HEK293 (cell line): ENCODE measurements around the gene RCOR3.
A peak's percentile ranks its signal among the peaks of the same experiment; 100 is the strongest.

Source experiments
- CTCF ChIA-PET: fragments of 350-600 bp; formaldehyde crosslinking; extraction: SDS; loops from one replicate; lab custom pipeline; 2021; ENCODE audit warnings: antibody characterized with exemption; lab: Yijun Ruan, JAX
- POLR2A ChIA-PET: fragments of 300-600 bp; formaldehyde crosslinking; extraction: SDS; loops from one replicate; lab custom pipeline; 2020; ENCODE audit warnings: antibody characterized with exemption, inconsistent platforms; lab: Yijun Ruan, JAX
- H3K27ac ChIP-seq: fragments of 200-500 bp; sonication (Bioruptor generic); 2 replicates; pipeline ENCODE4 v1.5.1; 2014; ENCODE audit warnings: low read depth, low read length, control low read depth, inconsistent platforms; ENCODE audit errors: extremely low read depth
- H3K36me3 ChIP-seq, 2 experiments: fragments of 200-500 bp in 1 of 2; sonication (Bioruptor generic) in 1 of 2; 1 replicate in 1 of 2; 2 replicates in 1 of 2; pipeline ENCODE4 v1.5.1; 2014 to 2017; ENCODE audit warnings: inconsistent platforms in 2 of 2, low read length in 2 of 2; ENCODE audit not compliant: control insufficient read depth in 2 of 2, insufficient read depth in 1 of 2
- H3K4me1 ChIP-seq: fragments of 200-500 bp; sonication (Bioruptor generic); 2 replicates; pipeline ENCODE4 v1.5.1; 2014; ENCODE audit warnings: mild to moderate bottlenecking, low read length, inconsistent platforms; ENCODE audit not compliant: control insufficient read depth, insufficient read depth
- H3K4me3 ChIP-seq: 2 replicates; pipeline ENCODE4 v1.5.1; 2011; ENCODE audit warnings: low read depth, mild to moderate bottlenecking, control low read depth, low read length, moderate library complexity
- H3K9me3 ChIP-seq: fragments of 200-500 bp; sonication (Bioruptor generic); 2 replicates; pipeline ENCODE4 v1.5.1; 2014; ENCODE audit warnings: low read depth, low read length, inconsistent platforms; ENCODE audit not compliant: control insufficient read depth, insufficient read depth
- BCL11A ChIP-seq: fragments of 450-650 bp; formaldehyde crosslinking; IDR thresholded peaks from 2 replicates; pipeline ENCODE4 v1.5.1; 2016; ENCODE audit warnings: low read depth, missing biosample characterization, missing genetic modification characterization
- MEIS1 ChIP-seq: sonication (generic); formaldehyde crosslinking; IDR thresholded peaks from 2 replicates; pipeline ENCODE4 v1.8.1; 2022; ENCODE audit warnings: missing genetic modification reagents, mild to moderate bottlenecking, borderline replicate concordance
- REST ChIP-seq: fragments of 450-650 bp; formaldehyde crosslinking; IDR thresholded peaks from 2 replicates; pipeline ENCODE4 v1.5.1; 2016; ENCODE audit warnings: missing biosample characterization, missing genetic modification characterization
- SCRT1 ChIP-seq: fragments of 450-650 bp; formaldehyde crosslinking; IDR thresholded peaks from 2 replicates; pipeline ENCODE4 v1.5.1; 2016; ENCODE audit warnings: missing biosample characterization, missing genetic modification characterization, borderline replicate concordance
- SCRT2 ChIP-seq: fragments of 450-650 bp; formaldehyde crosslinking; IDR thresholded peaks from 2 replicates; pipeline ENCODE4 v1.5.1; 2016; ENCODE audit warnings: missing biosample characterization, missing genetic modification characterization
- SETDB1 ChIP-seq: IDR thresholded peaks from one replicate; pipeline ENCODE4 v1.6.1; 2017; ENCODE audit warnings: mild to moderate bottlenecking, low read length, moderate library complexity, mixed read lengths; ENCODE audit not compliant: insufficient read length
- ZNF175 ChIP-seq: fragments of 450-650 bp; formaldehyde crosslinking; IDR thresholded peaks from 2 replicates; pipeline ENCODE4 v1.5.1; 2016; ENCODE audit warnings: missing biosample characterization, missing genetic modification characterization
- ZNF513 ChIP-seq: fragments of 450-650 bp; IDR thresholded peaks from 2 replicates; pipeline ENCODE4 v1.5.1; 2018; ENCODE audit warnings: missing biosample characterization, missing genetic modification characterization
- ZNF529 ChIP-seq: fragments of 450-650 bp; formaldehyde crosslinking; IDR thresholded peaks from 2 replicates; pipeline ENCODE4 v1.5.1; 2017; ENCODE audit warnings: missing genetic modification characterization, missing biosample characterization; ENCODE audit not compliant: insufficient replicate concordance
- ZNF660 ChIP-seq: fragments of 450-650 bp; IDR thresholded peaks from 2 replicates; pipeline ENCODE4 v1.5.1; 2018; ENCODE audit warnings: missing biosample characterization, mild to moderate bottlenecking, missing genetic modification characterization
- ZNF701 ChIP-seq: fragments of 450-650 bp; formaldehyde crosslinking; IDR thresholded peaks from 2 replicates; pipeline ENCODE4 v1.5.1; 2016; ENCODE audit warnings: missing biosample characterization, missing genetic modification characterization
- ZNF707 ChIP-seq: fragments of 450-650 bp; formaldehyde crosslinking; IDR thresholded peaks from 2 replicates; pipeline ENCODE4 v1.5.1; 2016; ENCODE audit warnings: missing biosample characterization, missing genetic modification characterization
- ZNF768 ChIP-seq: fragments of 450-650 bp; formaldehyde crosslinking; IDR thresholded peaks from 2 replicates; pipeline ENCODE4 v1.5.1; 2018; ENCODE audit warnings: missing biosample characterization, mild to moderate bottlenecking, missing genetic modification characterization
- ZNF791 ChIP-seq: fragments of 450-650 bp; formaldehyde crosslinking; IDR thresholded peaks from 2 replicates; pipeline ENCODE4 v1.5.1; 2016; ENCODE audit warnings: missing biosample characterization, missing genetic modification characterization
- ZSCAN16 ChIP-seq: fragments of 450-650 bp; formaldehyde crosslinking; IDR thresholded peaks from 2 replicates; pipeline ENCODE4 v1.5.1; 2016; ENCODE audit warnings: missing biosample characterization, missing genetic modification characterization
- TF ChIP-seq, protein P1 (sequence below): fragments of 450-650 bp; formaldehyde crosslinking; IDR thresholded peaks from 2 replicates; pipeline ENCODE4 v1.5.1; 2017; ENCODE audit warnings: missing biosample characterization, missing genetic modification characterization

Gene RCOR3

GRCh38 chr1:211285196-211285595 is 26.0 kb downstream of the RCOR3 start (continued):
- TF ChIP-seq REST (tag by site-specific recombination) (no peak), ZNF529 (tag by site-specific recombination) (no peak), MEIS1 (CRISPR knock-in tag) (no peak), ZNF701 (tag by site-specific recombination) (no peak), ZNF768 (tag by site-specific recombination) (no peak), BCL11A (no peak), ZNF707 (tag by site-specific recombination) (no peak), ZSCAN16 (tag by site-specific recombination) (no peak), ZNF175 (no peak)

GRCh38 chr1:211287218-211287617 is 28.1 kb downstream of the RCOR3 start:
- no peaks in the 10 kb centered on the region for H3K4me1 ChIP-seq
- no peaks in the 10 kb centered on the region for H3K9me3 ChIP-seq
- POLR2A ChIA-PET: no interaction called here
- no peak overlapping the region for H3K27ac ChIP-seq
- H3K36me3 ChIP-seq: peaks cover 35 to 61% of the 10 kb centered on the region in 2 experiments
- no peak overlapping the region for H3K4me3 ChIP-seq
- CTCF ChIA-PET: no interaction called here
- TF ChIP-seq SCRT2 (tag by site-specific recombination) (0 out of 2 replicates have a peak, but pooled peaks have one; percentile 28), SCRT1 (tag by site-specific recombination) (0 out of 2 replicates have a peak, but pooled peaks have one; percentile 25), ZNF660 (tag by site-specific recombination) (no peak)

DNA sequence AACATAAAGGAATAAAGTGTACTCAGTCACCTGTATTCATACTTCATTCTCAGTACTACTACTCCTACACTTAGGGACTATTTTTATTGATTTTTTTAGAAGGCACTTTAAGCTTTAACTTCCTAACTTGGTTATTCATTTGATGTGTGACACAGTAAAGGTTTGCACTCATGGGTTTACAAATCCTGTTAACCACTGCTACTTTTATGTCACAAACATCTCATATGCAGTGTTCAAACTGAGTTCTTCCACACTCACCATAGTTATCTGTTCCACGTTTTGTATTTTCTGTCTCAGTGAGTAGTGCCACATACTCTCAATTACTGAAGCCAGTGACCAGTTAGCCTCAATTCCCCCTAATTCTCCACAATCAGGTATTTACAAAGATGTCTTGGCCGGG is 33.2 kb downstream of the RCOR3 start:
- Histone ChIP-seq H3K9me3 (no peaks in the 10 kb centered on the region), H3K4me3 (no peak overlapping the region), H3K4me1 (no peaks in the 10 kb centered on the region), H3K27ac (no peak overlapping the region), H3K36me3 (peaks cover 48 to 58% of the 10 kb centered on the region in 2 experiments)
- ChIA-PET CTCF (no interaction called here), POLR2A (no interaction called here)
- no peak for TF ChIP-seq SETDB1
- TF ChIP-seq, protein P1, sequence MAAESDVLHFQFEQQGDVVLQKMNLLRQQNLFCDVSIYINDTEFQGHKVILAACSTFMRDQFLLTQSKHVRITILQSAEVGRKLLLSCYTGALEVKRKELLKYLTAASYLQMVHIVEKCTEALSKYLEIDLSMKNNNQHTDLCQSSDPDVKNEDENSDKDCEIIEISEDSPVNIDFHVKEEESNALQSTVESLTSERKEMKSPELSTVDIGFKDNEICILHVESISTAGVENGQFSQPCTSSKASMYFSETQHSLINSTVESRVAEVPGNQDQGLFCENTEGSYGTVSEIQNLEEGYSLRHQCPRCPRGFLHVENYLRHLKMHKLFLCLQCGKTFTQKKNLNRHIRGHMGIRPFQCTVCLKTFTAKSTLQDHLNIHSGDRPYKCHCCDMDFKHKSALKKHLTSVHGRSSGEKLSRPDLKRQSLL (tag by site-specific recombination): no peak
- TF ChIP-seq ZNF513: no peak
- no peak for TF ChIP-seq ZNF791
